PC-3 (cell line): ENCODE measurements around the gene CAPN5.

Experiments used
- EZH2 ChIP-seq: fragments of 300-600 bp; sonication (generic); IDR thresholded peaks from one replicate; pipeline ENCODE4 v1.6.1; 2017; ENCODE audit warnings: antibody characterized with exemption, mild to moderate bottlenecking, low read length; ENCODE audit not compliant: unreplicated experiment
- EZH2phosphoT487 ChIP-seq: fragments of 300-600 bp; sonication (generic); IDR thresholded peaks from 2 replicates; pipeline ENCODE4 v1.6.1; 2018; ENCODE audit warnings: mild to moderate bottlenecking, antibody characterized with exemption, low read length, borderline replicate concordance
- TF ChIP-seq, protein P1 (sequence below): fragments of 300-600 bp; sonication (generic); conservative IDR thresholded peaks from 2 replicates; pipeline ENCODE4 v1.5.1; 2017; ENCODE audit warnings: antibody characterized with exemption, low read depth, mild to moderate bottlenecking, low read length

- TF ChIP-seq EZH2phosphoT487: no peak
- TF ChIP-seq, protein P1, sequence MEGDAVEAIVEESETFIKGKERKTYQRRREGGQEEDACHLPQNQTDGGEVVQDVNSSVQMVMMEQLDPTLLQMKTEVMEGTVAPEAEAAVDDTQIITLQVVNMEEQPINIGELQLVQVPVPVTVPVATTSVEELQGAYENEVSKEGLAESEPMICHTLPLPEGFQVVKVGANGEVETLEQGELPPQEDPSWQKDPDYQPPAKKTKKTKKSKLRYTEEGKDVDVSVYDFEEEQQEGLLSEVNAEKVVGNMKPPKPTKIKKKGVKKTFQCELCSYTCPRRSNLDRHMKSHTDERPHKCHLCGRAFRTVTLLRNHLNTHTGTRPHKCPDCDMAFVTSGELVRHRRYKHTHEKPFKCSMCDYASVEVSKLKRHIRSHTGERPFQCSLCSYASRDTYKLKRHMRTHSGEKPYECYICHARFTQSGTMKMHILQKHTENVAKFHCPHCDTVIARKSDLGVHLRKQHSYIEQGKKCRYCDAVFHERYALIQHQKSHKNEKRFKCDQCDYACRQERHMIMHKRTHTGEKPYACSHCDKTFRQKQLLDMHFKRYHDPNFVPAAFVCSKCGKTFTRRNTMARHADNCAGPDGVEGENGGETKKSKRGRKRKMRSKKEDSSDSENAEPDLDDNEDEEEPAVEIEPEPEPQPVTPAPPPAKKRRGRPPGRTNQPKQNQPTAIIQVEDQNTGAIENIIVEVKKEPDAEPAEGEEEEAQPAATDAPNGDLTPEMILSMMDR: no peak
- TF ChIP-seq EZH2: no peak
Observed at GRCh38 chr11:77172666-77172982, 105.9 kb downstream of the CAPN5 start.
